ENCODE measurements around the gene SAG. TPM values are rescaled to one million over a fixed set of nuclear protein-coding genes. Genes with fewer than 3 reads are reported as not detected.

Gene SAG
- total RNA-seq, 1 experiment from 2014 or later: not detected

DNA sequence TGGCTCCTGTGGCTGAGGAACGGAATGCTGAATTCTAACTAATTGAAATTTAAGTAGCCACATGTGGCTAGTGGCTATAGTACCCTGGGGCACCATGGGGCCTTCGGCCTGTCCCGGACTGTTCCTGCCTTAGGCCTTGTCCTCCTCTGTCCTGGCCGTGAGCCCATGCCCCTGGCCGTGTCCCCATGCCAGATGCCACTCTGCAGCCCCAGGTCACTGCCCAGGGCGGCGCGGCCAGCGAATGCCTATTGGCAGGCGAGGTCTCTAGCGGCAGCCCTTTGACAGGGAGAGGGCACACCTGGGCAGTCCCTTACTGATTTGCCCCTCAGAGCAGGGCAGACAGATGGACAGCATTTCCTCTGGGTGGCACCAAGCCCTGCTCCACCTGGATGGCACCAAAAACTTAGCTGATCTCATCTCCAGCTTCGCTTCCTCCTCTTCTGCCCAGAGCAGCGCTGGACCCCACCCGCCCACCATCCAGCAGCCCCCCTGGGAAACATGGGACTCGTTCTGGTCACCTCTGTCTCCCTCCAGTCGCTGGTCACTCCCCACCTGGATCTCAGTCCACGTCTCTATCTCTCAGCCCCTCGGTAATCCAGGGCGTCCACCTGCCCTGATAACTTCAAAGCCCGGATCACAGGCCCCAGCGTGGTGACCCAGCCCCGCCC lies 45.6 kb downstream of the SAG start:
- H3K27ac ChIP-seq (ENCODE audit: low read length): peak overlapping the region; percentile 90
- no TSS peak for BruUV-seq (replicated peaks)

DNA sequence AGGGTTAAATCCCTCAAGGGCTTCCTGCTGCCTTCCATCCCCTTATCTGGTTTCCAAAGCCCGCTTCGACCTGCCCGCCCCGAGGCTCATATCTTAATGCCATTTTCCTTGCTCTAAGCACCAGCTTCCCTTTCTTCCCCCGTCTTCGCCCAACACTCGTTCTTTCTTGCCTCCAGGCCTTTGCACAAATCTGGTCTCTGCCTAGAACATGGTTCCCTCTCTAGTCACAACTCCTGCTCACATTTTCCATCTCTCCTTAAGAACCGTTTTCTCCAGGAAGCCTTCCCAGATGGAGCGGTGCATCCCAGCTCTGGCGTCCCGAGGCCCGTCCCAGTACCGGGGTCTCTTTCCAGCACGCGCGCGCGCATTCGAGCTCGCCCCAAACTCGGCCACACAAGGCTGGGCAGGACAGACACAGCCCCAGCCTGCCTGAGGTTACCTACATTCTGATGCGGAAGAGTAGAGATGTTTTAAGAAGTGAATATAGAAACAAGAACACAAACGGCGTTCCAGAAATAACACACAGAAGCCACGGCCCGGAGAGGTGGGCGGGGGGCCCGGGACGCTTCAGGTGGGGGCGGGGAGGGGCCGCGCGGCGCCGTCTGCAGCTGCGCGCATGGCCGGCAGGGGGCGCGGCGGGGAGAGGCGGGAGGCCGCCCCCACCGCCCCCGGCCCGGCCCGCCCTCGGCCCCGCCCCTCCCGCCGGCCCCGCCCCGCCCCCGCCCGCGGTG lies 46.3 kb downstream of the SAG start, which contains the start of gene DGKD:
TSS of gene DGKD (plus strand) at position 726 of the 731 bp plus-strand sequence. CDS start 25 bp downstream, outside the sequence.
- in situ Hi-C loops (cut with HindIII; ENCODE audit: low pct_unique_long_range_greater_than_20kb, low sequenced_read_pairs) (no loop called here), intact Hi-C loops (cut with micrococcal nuclease; ENCODE audit: unreplicated experiment) (loop anchor here (10.0 kb wide), 1 partner anchor 91 kb away; no protein-coding TSS in a partner anchor)
- H3K27ac ChIP-seq (ENCODE audit: low read length): peak within 1 kb of the TSS; percentile 90
- no peaks in the 10 kb centered on the region; the same call in 1 of the 2 replicates for H3K9me3 ChIP-seq (ENCODE audit: control insufficient read depth, insufficient read depth, low read depth, low read length)
- ChIA-PET POLR2A (no interaction called here), CTCF (interaction anchor here (0.6 to 1.0 kb wide), 4 partner anchors 12 to 357 kb away, joined by 3 to 4 read pairs (median 3); no protein-coding TSS in a partner anchor)
- ATAC-seq (peak; percentile 69), DNase-seq (ENCODE audit: low read depth, low spot score) (no peak)
- no peak for TF ChIP-seq SIN3A (IDR thresholded peaks at IDR 0.05; ENCODE audit: borderline replicate concordance, insufficient read depth, low read depth, low read length)
- TF ChIP-seq, protein P1, sequence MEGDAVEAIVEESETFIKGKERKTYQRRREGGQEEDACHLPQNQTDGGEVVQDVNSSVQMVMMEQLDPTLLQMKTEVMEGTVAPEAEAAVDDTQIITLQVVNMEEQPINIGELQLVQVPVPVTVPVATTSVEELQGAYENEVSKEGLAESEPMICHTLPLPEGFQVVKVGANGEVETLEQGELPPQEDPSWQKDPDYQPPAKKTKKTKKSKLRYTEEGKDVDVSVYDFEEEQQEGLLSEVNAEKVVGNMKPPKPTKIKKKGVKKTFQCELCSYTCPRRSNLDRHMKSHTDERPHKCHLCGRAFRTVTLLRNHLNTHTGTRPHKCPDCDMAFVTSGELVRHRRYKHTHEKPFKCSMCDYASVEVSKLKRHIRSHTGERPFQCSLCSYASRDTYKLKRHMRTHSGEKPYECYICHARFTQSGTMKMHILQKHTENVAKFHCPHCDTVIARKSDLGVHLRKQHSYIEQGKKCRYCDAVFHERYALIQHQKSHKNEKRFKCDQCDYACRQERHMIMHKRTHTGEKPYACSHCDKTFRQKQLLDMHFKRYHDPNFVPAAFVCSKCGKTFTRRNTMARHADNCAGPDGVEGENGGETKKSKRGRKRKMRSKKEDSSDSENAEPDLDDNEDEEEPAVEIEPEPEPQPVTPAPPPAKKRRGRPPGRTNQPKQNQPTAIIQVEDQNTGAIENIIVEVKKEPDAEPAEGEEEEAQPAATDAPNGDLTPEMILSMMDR (IDR thresholded peaks at IDR 0.05): peak; percentile 80
- BruUV-seq (replicated peaks): no TSS peak
- H3K27me3 ChIP-seq (ENCODE audit: control insufficient read depth, insufficient read depth, low read length): no peaks in the 10 kb centered on the region
- H3K4me3 ChIP-seq (ENCODE audit: low read depth in 2 of 2, low read length in 2 of 2): peak within 1 kb of the TSS; percentile 83 to 87
- peaks cover 63% of the 10 kb centered on the region for H3K4me1 ChIP-seq (ENCODE audit: control insufficient read depth, insufficient read depth, low read length)
- H3K36me3 ChIP-seq (ENCODE audit: control insufficient read depth, insufficient read depth, low read length): no peaks in the 10 kb centered on the region

More for the DNA sequence above, 45.6 kb downstream of the SAG start:
- ATAC-seq: peak; percentile 12
- in situ Hi-C loops (cut with HindIII; ENCODE audit: low pct_unique_long_range_greater_than_20kb, low sequenced_read_pairs) (no loop called here), intact Hi-C loops (cut with micrococcal nuclease; ENCODE audit: unreplicated experiment) (loop anchor here (10.0 kb wide), 1 partner anchor 92 kb away; no protein-coding TSS in a partner anchor)
- no peaks in the 10 kb centered on the region for H3K36me3 ChIP-seq (ENCODE audit: control insufficient read depth, insufficient read depth, low read length)
- H3K27me3 ChIP-seq (ENCODE audit: control insufficient read depth, insufficient read depth, low read length): no peaks in the 10 kb centered on the region
- POLR2A ChIA-PET: no interaction called here
- TF ChIP-seq TCF7L2 (IDR thresholded peaks at IDR 0.05; ENCODE audit: low read depth, low read length) (peak; percentile 77), POLR2AphosphoS5 (IDR thresholded peaks at IDR 0.05; ENCODE audit: low read depth, low read length) (no peak)
- TF ChIP-seq, protein P1 (IDR thresholded peaks at IDR 0.05): no peak
- TF ChIP-seq, protein P2, sequence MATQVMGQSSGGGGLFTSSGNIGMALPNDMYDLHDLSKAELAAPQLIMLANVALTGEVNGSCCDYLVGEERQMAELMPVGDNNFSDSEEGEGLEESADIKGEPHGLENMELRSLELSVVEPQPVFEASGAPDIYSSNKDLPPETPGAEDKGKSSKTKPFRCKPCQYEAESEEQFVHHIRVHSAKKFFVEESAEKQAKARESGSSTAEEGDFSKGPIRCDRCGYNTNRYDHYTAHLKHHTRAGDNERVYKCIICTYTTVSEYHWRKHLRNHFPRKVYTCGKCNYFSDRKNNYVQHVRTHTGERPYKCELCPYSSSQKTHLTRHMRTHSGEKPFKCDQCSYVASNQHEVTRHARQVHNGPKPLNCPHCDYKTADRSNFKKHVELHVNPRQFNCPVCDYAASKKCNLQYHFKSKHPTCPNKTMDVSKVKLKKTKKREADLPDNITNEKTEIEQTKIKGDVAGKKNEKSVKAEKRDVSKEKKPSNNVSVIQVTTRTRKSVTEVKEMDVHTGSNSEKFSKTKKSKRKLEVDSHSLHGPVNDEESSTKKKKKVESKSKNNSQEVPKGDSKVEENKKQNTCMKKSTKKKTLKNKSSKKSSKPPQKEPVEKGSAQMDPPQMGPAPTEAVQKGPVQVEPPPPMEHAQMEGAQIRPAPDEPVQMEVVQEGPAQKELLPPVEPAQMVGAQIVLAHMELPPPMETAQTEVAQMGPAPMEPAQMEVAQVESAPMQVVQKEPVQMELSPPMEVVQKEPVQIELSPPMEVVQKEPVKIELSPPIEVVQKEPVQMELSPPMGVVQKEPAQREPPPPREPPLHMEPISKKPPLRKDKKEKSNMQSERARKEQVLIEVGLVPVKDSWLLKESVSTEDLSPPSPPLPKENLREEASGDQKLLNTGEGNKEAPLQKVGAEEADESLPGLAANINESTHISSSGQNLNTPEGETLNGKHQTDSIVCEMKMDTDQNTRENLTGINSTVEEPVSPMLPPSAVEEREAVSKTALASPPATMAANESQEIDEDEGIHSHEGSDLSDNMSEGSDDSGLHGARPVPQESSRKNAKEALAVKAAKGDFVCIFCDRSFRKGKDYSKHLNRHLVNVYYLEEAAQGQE (IDR thresholded peaks at IDR 0.05; ENCODE audit: insufficient read depth in 1 of 2, low read depth in 2 of 2, low read length in 1 of 2): no peak
- CTCF ChIA-PET: interaction anchor here (0.7 to 1.0 kb wide), 2 partner anchors 13 to 90 kb away, joined by 3 to 4 read pairs; no protein-coding TSS in a partner anchor
- H3K9me3 ChIP-seq (ENCODE audit: control insufficient read depth, insufficient read depth, low read depth, low read length): no peaks in the 10 kb centered on the region; the same call in 1 of the 2 replicates
- DNase-seq (ENCODE audit: low read depth, low spot score): no peak
- H3K4me1 ChIP-seq (ENCODE audit: control insufficient read depth, insufficient read depth, low read length): peaks cover 70% of the 10 kb centered on the region
- H3K4me3 ChIP-seq (ENCODE audit: low read depth in 2 of 2, low read length in 2 of 2): peak overlapping the region in 1 of 2 experiments; percentile 52; a peak in 2 of 4 replicates

Data from Panc1 (cell line).